Activated B cell treated with CpG ODN at 0.5 μM for 24 hours (primary cell): ENCODE data around the gene RBM5. TPM values are rescaled to one million over a fixed set of nuclear protein-coding genes. Genes with fewer than 3 reads are reported as not detected.
A peak's percentile ranks its signal among the peaks of the same experiment; 100 is the strongest.

Experiments
- ATAC-seq: fragments of 200-7000 bp; cut with Tn5 transposase; one replicate; pipeline ENCODE4 v1.10.0; 2021; ENCODE audit warnings: low read depth, mild to moderate bottlenecking, moderate library complexity
- CTCF ChIA-PET: fragments of 350-600 bp; sonication (Branson Sonifier 250); formaldehyde crosslinking; loops from one replicate; lab custom pipeline; 2021; ENCODE audit warnings: antibody characterized with exemption; lab: Charles Lee
- POLR2A ChIA-PET: fragments of 350-600 bp; sonication (Branson Sonifier 250); formaldehyde crosslinking; loops from one replicate; lab custom pipeline; 2021; ENCODE audit warnings: antibody characterized with exemption; lab: Charles Lee
- DNase-seq: peaks from one replicate; pipeline ENCODE4 v3.0.0; 2022
- H3K27ac Mint-ChIP-seq: one replicate; pipeline ENCODE4 v1.8.0; 2020; ENCODE audit warnings: mixed read lengths
- H3K27me3 Mint-ChIP-seq: one replicate; pipeline ENCODE4 v1.8.0; 2021; ENCODE audit warnings: mixed read lengths
- H3K36me3 Mint-ChIP-seq: one replicate; pipeline ENCODE4 v1.8.0; 2021; ENCODE audit warnings: low read depth, mixed read lengths
- H3K4me1 Mint-ChIP-seq: one replicate; pipeline ENCODE4 v1.8.0; 2021; ENCODE audit warnings: mixed read lengths
- H3K4me3 Mint-ChIP-seq: one replicate; pipeline ENCODE4 v1.8.0; 2020; ENCODE audit warnings: mild to moderate bottlenecking, mixed read lengths
- H3K9me3 Mint-ChIP-seq: one replicate; pipeline ENCODE4 v1.8.0; 2020; ENCODE audit warnings: mixed read lengths
- intact Hi-C: fragments of 100-400 bp; cut with micrococcal nuclease; formaldehyde crosslinking; loops from one replicate; pipeline ENCODE4 v1.15.1; 2024
- total RNA-seq: library from RNA; stranded (reverse); gene quantifications from 2 replicates; pipeline ENCODE4 v1.2.3, GENCODE V29; 2022
- TF ChIP-seq, protein P1 (sequence below): fragments of 200-600 bp; IDR thresholded peaks from one replicate; pipeline ENCODE4 v1.8.0; 2022; ENCODE audit warnings: antibody characterized with exemption, mild to moderate bottlenecking

RBM5 gene
- total RNA-seq, 1 donor from 2014 or later, result 316 TPM

DNA sequence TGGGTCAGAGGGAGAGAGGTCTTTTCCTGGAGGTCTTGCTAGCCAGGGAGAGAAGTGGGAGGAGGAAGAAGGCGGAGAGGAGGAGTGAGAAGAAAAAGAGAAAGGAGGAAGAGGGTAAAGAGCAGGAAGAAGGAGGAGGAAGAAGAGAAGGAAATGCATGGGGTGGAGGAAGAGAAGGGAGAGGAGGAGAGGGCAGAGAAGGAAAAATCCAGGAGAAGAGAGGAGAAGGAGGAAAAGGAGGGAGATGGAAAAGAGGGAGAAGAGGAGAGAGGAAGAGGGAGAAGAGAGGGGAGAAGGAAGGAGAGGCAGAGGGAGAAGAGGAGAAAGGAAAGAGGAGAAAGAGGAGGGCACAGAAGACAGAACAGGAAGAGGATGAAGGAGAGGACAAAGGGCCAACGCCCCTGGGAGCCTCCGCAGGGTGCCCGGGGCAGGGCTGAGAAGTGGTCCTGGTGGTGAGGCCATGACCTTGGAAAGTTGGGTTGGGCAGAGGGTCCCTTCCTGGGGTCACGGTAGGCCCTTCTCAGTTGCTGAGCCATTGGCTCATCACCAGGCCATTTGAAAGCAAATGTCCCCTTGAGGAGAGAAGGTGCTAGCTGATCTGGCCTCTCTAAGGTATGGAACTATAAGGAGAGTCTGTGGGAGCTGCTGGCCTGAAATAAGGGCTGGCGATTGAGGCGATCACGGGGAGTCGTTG, 65.2 kb downstream of the RBM5 start:
- Mint-ChIP-seq H3K27me3 (peaks cover 34% of the 10 kb centered on the region), H3K4me3 (peak overlapping the region; percentile 79), H3K27ac (no peak overlapping the region), H3K9me3 (no peaks in the 10 kb centered on the region), H3K36me3 (no peaks in the 10 kb centered on the region), H3K4me1 (peaks cover 13% of the 10 kb centered on the region)
- DNase-seq, result no peak
- no peak for ATAC-seq
- TF ChIP-seq, protein P1, sequence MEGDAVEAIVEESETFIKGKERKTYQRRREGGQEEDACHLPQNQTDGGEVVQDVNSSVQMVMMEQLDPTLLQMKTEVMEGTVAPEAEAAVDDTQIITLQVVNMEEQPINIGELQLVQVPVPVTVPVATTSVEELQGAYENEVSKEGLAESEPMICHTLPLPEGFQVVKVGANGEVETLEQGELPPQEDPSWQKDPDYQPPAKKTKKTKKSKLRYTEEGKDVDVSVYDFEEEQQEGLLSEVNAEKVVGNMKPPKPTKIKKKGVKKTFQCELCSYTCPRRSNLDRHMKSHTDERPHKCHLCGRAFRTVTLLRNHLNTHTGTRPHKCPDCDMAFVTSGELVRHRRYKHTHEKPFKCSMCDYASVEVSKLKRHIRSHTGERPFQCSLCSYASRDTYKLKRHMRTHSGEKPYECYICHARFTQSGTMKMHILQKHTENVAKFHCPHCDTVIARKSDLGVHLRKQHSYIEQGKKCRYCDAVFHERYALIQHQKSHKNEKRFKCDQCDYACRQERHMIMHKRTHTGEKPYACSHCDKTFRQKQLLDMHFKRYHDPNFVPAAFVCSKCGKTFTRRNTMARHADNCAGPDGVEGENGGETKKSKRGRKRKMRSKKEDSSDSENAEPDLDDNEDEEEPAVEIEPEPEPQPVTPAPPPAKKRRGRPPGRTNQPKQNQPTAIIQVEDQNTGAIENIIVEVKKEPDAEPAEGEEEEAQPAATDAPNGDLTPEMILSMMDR, result no peak
- ChIA-PET CTCF (no interaction called here), POLR2A (no interaction called here)
- intact Hi-C loops, result loop anchor here (1.0 to 2.0 kb wide), 3 partner anchors 33 to 298 kb away; partner anchors contain the start of gene TRAIP

DNA sequence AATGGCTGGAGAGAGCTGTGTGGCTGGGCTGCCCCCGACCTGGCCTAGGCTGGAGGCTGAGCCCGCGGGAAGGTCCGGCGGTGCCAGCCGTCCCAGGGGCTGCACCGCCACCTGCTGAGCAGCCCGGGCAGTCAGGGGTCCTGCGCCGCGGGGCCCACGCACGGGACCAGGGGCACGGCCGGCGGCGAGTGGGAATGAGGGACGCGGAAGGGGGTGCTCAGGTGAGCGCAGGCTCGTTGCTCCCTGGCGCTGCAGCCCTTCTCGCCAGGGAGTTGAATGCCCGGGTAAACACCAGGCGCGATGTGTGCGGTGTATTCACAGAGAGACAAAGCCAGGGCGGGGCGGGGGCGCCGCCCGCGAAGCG, 65.7 kb downstream of the RBM5 start:
- H3K27me3 Mint-ChIP-seq, result peaks cover 34% of the 10 kb centered on the region
- ChIA-PET POLR2A (no interaction called here), CTCF (no interaction called here)
- no peaks in the 10 kb centered on the region for H3K36me3 Mint-ChIP-seq
- peak overlapping the region; percentile 79 for H3K4me3 Mint-ChIP-seq
- no peak overlapping the region for H3K27ac Mint-ChIP-seq
- intact Hi-C loops, result loop anchor here (1.0 to 2.0 kb wide), 3 partner anchors 33 to 298 kb away; partner anchors contain the start of gene TRAIP
- no peaks in the 10 kb centered on the region for H3K9me3 Mint-ChIP-seq
- DNase-seq (no peak), ATAC-seq (peak; percentile 16)
- peaks cover 13% of the 10 kb centered on the region for H3K4me1 Mint-ChIP-seq
- TF ChIP-seq, protein P1, result no peak

DNA sequence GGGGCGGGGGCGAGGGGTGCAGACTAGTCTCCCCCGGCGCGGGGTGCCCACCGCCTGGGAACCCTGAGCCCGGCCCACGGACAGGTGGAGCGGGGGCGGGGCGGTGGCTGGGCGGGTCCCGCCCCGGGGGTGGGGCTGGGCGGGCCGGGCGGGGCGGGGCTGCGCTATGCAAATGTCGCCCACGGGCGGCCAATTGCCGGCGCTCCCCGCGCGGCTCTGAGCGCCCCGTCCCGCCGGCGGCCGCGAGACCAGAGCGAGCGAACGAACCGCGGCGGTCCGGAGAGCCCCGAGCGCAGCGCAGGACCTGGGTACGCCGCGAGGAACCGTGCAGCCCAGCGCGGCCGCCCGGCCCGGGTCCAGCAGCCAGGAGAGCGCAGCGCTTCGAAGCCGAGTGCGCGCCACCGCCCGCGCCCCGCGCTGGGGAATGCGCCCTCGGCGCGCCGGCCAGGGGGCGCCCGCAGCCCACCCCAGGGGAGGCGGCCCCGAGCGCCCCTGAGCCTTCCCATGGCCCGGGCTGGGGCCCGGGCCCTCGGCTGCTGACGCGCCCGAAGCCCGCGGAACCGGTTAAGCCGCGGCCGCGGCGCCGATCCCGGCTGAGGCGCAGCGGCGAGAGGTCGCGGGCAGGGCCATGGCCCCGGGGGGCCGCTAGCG, 66.2 kb downstream of the RBM5 start, which contains the start of gene SEMA3F:
TSS of gene SEMA3F (plus strand) at position 485 of the 651 bp plus-strand sequence. CDS start 4,299 bp downstream, outside the sequence.
- TF ChIP-seq, protein P1, result no peak
- Mint-ChIP-seq H3K27ac (no peak within 1 kb of the TSS), H3K27me3 (peaks cover 34% of the 10 kb centered on the region), H3K9me3 (no peaks in the 10 kb centered on the region), H3K4me3 (peak within 1 kb of the TSS; percentile 79), H3K36me3 (no peaks in the 10 kb centered on the region), H3K4me1 (peaks cover 13% of the 10 kb centered on the region)
- DNase-seq (peak; percentile 63), ATAC-seq (peak; percentile 92)
- POLR2A ChIA-PET, result no interaction called here
- intact Hi-C loops, result loop anchor here (1.0 to 2.0 kb wide), 4 partner anchors 34 to 299 kb away; partner anchors contain the start of gene TRAIP
- CTCF ChIA-PET, result no interaction called here

DNA sequence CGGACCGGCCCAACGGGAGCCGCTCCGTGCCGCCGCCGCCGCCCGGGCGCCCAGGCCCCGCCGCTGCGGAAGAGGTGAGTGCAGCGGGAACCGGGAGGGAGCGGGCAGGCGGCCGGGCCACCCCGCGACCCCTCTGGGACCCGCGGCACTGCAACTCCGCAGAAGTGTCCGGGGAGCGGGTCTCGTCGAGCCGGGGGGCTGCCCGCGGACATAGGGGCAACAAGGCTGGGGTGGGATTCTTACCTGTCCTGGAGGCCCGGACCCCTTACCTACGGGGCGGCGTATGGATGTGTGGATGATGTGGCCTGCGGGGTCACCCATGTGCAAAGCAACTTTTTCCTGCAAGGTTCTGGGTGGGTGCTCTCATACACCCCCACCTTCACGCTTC, 66.8 kb downstream of the RBM5 start:
- H3K27me3 Mint-ChIP-seq, result peaks cover 32% of the 10 kb centered on the region
- H3K4me1 Mint-ChIP-seq, result peaks cover 13% of the 10 kb centered on the region
- no peak for DNase-seq
- POLR2A ChIA-PET, result no interaction called here
- no peak for ATAC-seq
- no peaks in the 10 kb centered on the region for H3K9me3 Mint-ChIP-seq
- H3K4me3 Mint-ChIP-seq, result peak overlapping the region; percentile 72
- no peak overlapping the region for H3K27ac Mint-ChIP-seq
- TF ChIP-seq, protein P1, result no peak
- no peaks in the 10 kb centered on the region for H3K36me3 Mint-ChIP-seq
- intact Hi-C loops, result loop anchor here (1.0 to 2.0 kb wide), 2 partner anchors 37 to 118 kb away; no protein-coding TSS in a partner anchor
- CTCF ChIA-PET, result no interaction called here

DNA sequence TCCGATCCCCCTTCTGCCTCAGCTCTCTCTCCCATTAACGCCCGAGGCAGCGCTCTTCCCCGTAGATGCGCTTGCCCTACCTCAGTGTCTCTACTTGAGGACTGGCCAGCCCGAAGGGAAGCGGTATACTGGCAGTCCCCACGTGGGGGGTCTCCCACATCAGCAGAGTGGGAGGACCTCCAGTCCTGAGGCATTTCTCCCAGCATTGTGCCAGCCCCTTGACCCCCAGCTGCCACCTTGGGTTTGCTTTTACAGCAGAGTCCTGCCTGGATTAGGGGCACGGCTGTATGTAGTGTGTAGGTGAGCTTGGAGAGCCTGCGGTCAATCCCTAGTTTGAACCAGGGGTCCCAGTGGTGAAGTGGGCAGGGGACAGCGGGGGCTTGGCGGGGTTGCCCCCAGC, 67.2 kb downstream of the RBM5 start:
- intact Hi-C loops, result loop anchor here (1.0 to 2.0 kb wide), 2 partner anchors 37 to 117 kb away; no protein-coding TSS in a partner anchor
- TF ChIP-seq, protein P1, result no peak
- ATAC-seq (no peak), DNase-seq (no peak)
- Mint-ChIP-seq H3K27ac (no peak overlapping the region), H3K9me3 (no peaks in the 10 kb centered on the region), H3K27me3 (peaks cover 30% of the 10 kb centered on the region), H3K4me1 (peaks cover 13% of the 10 kb centered on the region), H3K36me3 (no peaks in the 10 kb centered on the region), H3K4me3 (peak overlapping the region; percentile 72)
- ChIA-PET POLR2A (no interaction called here), CTCF (no interaction called here)
